ENCODE data around the gene CDH4. TPM values are rescaled to one million over a fixed set of nuclear protein-coding genes. Genes with fewer than 3 reads are reported as not detected.
A peak's percentile ranks its signal among the peaks of the same experiment; 100 is the strongest.

CDH4 gene
- polyA plus RNA-seq, 1 donor (not counting 4 experiments of a cell fraction or from before 2014, with no cell fraction given), result 2.2 TPM

GRCh38 chr20:61598586-61598985 is 346.5 kb downstream of the CDH4 start:
- H3K4me2 ChIP-seq (ENCODE audit: control insufficient read depth, extremely low read depth, insufficient read depth, low read depth, low read length), result no peak overlapping the region
- no peak overlapping the region for H3K4me3 ChIP-seq (ENCODE audit: control insufficient read depth in 2 of 3, extremely low read depth in 1 of 3, insufficient read depth in 2 of 3, low read depth in 1 of 3, low read length in 3 of 3)
- no peak overlapping the region for H2AFZ ChIP-seq (ENCODE audit: control insufficient read depth, low read length)
- no peak overlapping the region for H3K9ac ChIP-seq (ENCODE audit: control insufficient read depth, extremely low read depth, insufficient read depth, low read length)
- peaks cover 10% of the 10 kb centered on the region for H3K9me3 ChIP-seq (ENCODE audit: control insufficient read depth, low read depth, low read length)
- no peaks in the 10 kb centered on the region for H3K79me2 ChIP-seq (ENCODE audit: control insufficient read depth, insufficient read depth, low read length)
- FAIRE-seq (no peak), DNase-seq (ENCODE audit: low read depth, low spot score) (no peak)
- TF ChIP-seq, protein P1, sequence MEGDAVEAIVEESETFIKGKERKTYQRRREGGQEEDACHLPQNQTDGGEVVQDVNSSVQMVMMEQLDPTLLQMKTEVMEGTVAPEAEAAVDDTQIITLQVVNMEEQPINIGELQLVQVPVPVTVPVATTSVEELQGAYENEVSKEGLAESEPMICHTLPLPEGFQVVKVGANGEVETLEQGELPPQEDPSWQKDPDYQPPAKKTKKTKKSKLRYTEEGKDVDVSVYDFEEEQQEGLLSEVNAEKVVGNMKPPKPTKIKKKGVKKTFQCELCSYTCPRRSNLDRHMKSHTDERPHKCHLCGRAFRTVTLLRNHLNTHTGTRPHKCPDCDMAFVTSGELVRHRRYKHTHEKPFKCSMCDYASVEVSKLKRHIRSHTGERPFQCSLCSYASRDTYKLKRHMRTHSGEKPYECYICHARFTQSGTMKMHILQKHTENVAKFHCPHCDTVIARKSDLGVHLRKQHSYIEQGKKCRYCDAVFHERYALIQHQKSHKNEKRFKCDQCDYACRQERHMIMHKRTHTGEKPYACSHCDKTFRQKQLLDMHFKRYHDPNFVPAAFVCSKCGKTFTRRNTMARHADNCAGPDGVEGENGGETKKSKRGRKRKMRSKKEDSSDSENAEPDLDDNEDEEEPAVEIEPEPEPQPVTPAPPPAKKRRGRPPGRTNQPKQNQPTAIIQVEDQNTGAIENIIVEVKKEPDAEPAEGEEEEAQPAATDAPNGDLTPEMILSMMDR (optimal IDR thresholded peaks at IDR 0.05 in 1 of 3, IDR thresholded peaks at IDR 0.05 in 1 of 3, conservative IDR thresholded peaks at IDR 0.05 in 1 of 3; ENCODE audit: extremely low read depth in 1 of 3, insufficient read depth in 2 of 3, low read length in 3 of 3), result no peak
- no peak for TF ChIP-seq EZH2 (IDR thresholded peaks at IDR 0.05; ENCODE audit: low read length)
- no peaks in the 10 kb centered on the region for H3K9me1 ChIP-seq (ENCODE audit: control insufficient read depth, extremely low read depth, insufficient read depth, low read length)
- dilution Hi-C loops (cut with MboI; ENCODE audit: extremely low pct_ligation_motif_present, low sequenced_read_pairs), result no loop called here
- no peaks in the 10 kb centered on the region for H3K27me3 ChIP-seq (ENCODE audit: control insufficient read depth, extremely low read depth, insufficient read depth, low read length)
- H3K36me3 ChIP-seq (ENCODE audit: control insufficient read depth in 2 of 2, extremely low read depth in 1 of 2, insufficient read depth in 2 of 2, low read length in 2 of 2), result no peaks in the 10 kb centered on the region
- no peak overlapping the region for H3K27ac ChIP-seq (ENCODE audit: control insufficient read depth, insufficient read depth, low read length)
- H4K20me1 ChIP-seq (ENCODE audit: control insufficient read depth, extremely low read depth, insufficient read depth, low read length), result no peaks in the 10 kb centered on the region
- H3K4me1 ChIP-seq (ENCODE audit: control insufficient read depth, extremely low read depth, insufficient read depth, low read length), result no peaks in the 10 kb centered on the region

GRCh38 chr20:61599061-61599531 is 347.0 kb downstream of the CDH4 start:
- FAIRE-seq, result no peak
- TF ChIP-seq, protein P1 (optimal IDR thresholded peaks at IDR 0.05 in 1 of 3, IDR thresholded peaks at IDR 0.05 in 1 of 3, conservative IDR thresholded peaks at IDR 0.05 in 1 of 3; ENCODE audit: extremely low read depth in 1 of 3, insufficient read depth in 2 of 3, low read length in 3 of 3), result peak in 1 of 3 experiments; percentile 3
- no peak for TF ChIP-seq EZH2 (IDR thresholded peaks at IDR 0.05; ENCODE audit: low read length)
- H3K27me3 ChIP-seq (ENCODE audit: control insufficient read depth, extremely low read depth, insufficient read depth, low read length), result no peaks in the 10 kb centered on the region

More at GRCh38 chr20:61599061-61599531, 347.0 kb downstream of the CDH4 start:
- Histone ChIP-seq H3K9me1 (ENCODE audit: control insufficient read depth, extremely low read depth, insufficient read depth, low read length) (no peaks in the 10 kb centered on the region), H3K9ac (ENCODE audit: control insufficient read depth, extremely low read depth, insufficient read depth, low read length) (no peak overlapping the region), H3K4me3 (ENCODE audit: control insufficient read depth in 2 of 3, extremely low read depth in 1 of 3, insufficient read depth in 2 of 3, low read depth in 1 of 3, low read length in 3 of 3) (no peak overlapping the region), H3K4me2 (ENCODE audit: control insufficient read depth, extremely low read depth, insufficient read depth, low read depth, low read length) (no peak overlapping the region), H2AFZ (ENCODE audit: control insufficient read depth, low read length) (no peak overlapping the region), H3K9me3 (ENCODE audit: control insufficient read depth, low read depth, low read length) (peaks cover 10% of the 10 kb centered on the region), H3K4me1 (ENCODE audit: control insufficient read depth, extremely low read depth, insufficient read depth, low read length) (no peaks in the 10 kb centered on the region), H3K79me2 (ENCODE audit: control insufficient read depth, insufficient read depth, low read length) (no peaks in the 10 kb centered on the region), H3K36me3 (ENCODE audit: control insufficient read depth in 2 of 2, extremely low read depth in 1 of 2, insufficient read depth in 2 of 2, low read length in 2 of 2) (no peaks in the 10 kb centered on the region), H3K27ac (ENCODE audit: control insufficient read depth, insufficient read depth, low read length) (no peak overlapping the region), H4K20me1 (ENCODE audit: control insufficient read depth, extremely low read depth, insufficient read depth, low read length) (no peaks in the 10 kb centered on the region)
- no peak for DNase-seq (ENCODE audit: low read depth, low spot score)
- dilution Hi-C loops (cut with MboI; ENCODE audit: extremely low pct_ligation_motif_present, low sequenced_read_pairs), result no loop called here

Measured in keratinocyte (primary cell).